NCI-H526 (cell line): ENCODE data around the gene TPP1.

ENCODE experiments used
- DNase-seq, 2 experiments: peaks; one replicate each; lab custom pipeline; 2025; lab: John Stamatoyannopoulos, UW

Gene TPP1

GRCh38 chr11:6619004-6619745, at the start of gene TPP1:
TPP1 (minus strand) TSS chr11:6619422; CDS start chr11:6619400, 22 bp downstream.
- peak; percentile 90 to 96 for DNase-seq

- peak; percentile 15 to 51 for DNase-seq
Measured at GRCh38 chr11:6667733-6668374, 48.6 kb upstream of the TPP1 start.

DNA sequence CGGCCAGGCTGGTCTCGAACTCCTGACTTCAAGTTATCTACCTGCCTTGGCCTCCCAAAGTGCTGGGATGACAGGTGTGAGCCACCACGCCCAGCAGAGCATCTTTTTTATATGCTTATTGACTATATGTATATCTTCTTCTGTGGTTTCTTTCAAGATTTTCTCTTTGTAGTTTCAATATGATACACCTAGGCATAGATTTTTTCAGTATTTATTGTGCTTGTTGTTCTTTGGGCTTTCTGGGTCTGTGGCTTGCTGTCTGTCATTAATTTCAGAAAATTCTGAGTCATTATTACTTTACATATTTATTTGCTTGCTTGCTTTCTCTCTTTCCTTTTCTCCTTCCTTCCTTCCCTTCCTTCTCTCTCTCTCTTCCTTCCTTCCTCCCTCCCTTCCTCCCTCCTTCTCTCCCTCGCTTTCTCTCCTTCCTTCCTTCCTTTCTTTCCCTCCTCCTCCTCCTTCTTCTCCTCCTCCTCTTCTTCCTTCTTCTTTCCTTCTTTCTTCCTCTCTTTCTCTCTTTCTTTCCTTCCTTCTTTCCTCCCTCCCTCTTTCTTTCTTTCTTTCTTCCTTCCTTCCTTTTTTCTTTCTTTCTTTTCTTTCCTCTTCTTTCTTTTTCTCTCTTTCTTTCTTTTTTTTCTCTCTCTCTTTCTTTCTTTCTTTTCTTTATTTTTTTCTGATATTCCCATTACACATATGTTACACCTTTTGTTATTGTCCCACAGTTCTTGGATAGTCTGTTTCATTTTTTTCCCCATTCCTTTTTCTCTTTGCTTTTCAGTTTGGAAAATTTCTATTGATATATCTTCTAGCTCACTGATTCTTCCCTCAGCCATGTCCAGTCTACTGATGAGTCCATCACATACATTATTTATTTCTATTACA, 47.3 kb upstream of the TPP1 start:
- no peak for DNase-seq

GRCh38 chr11:6664551-6664950, 45.3 kb upstream of the TPP1 start:
- no peak for DNase-seq

GRCh38 chr11:6663794-6664469, 44.7 kb upstream of the TPP1 start:
- no peak for DNase-seq

DNA sequence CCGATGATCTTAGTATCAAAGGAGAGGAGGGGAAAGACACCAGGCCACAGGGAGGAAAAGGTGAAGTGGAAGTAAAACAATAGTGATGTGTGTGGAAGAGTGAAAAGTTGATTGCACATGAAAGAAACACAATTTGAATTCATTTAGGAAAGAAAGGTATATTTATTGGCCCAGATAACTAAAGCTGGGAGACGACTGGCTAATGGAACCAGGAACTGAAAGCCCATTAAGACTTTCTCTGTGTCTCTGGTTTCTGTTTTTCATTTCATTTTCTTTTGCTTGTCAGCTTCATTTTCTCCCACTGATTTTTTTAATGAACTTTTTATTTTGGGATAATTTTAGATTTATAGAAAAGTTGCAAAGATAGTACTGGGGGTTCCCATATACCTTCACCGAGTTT, 41.5 kb upstream of the TPP1 start:
- DNase-seq: no peak

DNA sequence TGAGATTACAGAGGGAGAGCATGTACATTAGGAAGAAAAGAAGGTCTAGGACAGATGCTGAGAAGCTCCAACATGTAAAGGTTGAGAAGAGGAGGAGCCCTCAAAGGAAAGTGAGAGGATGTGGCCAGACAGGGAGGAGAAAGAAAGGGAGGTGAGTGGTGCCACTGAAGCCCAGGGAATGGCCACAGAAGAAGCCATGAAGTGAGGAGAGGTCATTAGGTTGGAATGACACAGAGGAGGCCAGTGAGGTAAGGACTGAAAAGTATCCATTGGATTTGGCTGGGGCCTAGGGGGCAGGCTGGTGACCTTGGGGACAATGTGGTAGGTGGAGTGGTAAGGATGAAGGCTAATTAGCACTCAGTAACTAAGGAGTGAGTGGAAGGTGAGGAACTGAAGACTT, 39.4 kb upstream of the TPP1 start:
- no peak for DNase-seq

GRCh38 chr11:6657346-6657745, 38.1 kb upstream of the TPP1 start:
- no peak for DNase-seq

DNA sequence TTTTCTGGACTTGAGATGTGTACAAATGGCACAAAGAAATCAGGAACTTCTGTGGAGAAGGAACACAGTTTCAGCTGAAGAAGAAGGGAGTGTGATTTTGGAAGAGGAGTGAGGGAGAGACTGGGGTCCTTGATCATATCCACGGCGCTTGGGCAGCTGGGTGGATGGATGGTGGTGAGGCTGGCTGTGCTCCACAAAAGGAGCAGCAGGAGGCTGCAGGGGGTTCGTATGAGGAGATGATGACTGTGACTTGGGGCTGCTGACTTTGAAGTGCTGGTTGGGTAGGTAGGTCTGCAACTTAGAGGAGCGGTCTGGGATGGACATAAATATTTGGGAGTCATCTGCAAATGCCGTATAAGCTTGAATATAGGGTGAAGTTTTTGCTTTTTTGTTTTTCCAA, 37.7 kb upstream of the TPP1 start:
- DNase-seq: no peak

GRCh38 chr11:6656584-6656915, 37.3 kb upstream of the TPP1 start:
- DNase-seq: no peak

DNA sequence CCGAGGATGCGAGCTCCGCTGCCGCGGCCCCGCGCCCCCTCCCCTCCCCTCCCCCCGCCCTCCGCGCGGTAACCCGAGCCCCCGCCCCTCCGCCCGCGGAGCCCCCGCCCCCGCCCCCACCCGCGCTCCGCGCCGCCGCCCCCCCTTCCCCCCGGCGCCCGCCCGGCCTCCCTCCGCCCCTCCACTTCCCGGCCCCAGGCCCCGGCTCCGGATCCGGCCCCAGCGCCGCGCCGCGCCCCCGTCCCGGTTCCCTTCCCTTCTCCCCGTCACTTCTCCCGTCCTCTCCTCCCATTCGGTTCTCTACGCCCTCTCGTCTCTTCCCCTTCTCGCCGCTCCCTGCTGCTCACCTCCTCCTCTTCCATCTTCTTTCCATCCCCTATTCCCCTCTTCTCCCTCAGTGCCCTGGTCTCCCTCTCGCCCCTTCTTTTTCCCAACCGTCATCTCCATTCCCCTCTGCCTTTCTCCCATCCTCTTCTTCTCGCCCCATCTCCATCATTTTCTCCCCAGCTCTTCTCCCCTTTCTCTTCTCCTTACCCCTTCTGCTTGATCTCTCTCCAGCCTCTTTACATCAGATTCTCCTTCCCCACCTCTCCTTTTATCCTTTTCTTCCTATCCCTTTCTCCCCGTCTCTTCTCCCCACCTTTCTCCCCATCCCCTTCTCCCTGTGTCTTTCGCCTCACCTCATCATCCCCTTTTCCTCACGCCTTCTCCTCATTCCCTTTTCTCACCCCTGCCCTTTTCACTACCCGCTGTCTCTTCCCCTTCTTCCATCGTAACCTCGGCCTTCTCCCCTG, 36.8 kb upstream of the TPP1 start, which contains the start of gene DCHS1:
TSS of gene DCHS1 (minus strand) at position 20 of the 794 bp plus-strand sequence. CDS start 14,196 bp downstream, outside the sequence.
- DNase-seq: peak in 1 of 2 experiments; percentile 76

- peak in 1 of 2 experiments; percentile 57 for DNase-seq
Measured at GRCh38 chr11:6655020-6655789, 36.0 kb upstream of the TPP1 start.

GRCh38 chr11:6654281-6655019, 35.2 kb upstream of the TPP1 start:
- no peak for DNase-seq

DNA sequence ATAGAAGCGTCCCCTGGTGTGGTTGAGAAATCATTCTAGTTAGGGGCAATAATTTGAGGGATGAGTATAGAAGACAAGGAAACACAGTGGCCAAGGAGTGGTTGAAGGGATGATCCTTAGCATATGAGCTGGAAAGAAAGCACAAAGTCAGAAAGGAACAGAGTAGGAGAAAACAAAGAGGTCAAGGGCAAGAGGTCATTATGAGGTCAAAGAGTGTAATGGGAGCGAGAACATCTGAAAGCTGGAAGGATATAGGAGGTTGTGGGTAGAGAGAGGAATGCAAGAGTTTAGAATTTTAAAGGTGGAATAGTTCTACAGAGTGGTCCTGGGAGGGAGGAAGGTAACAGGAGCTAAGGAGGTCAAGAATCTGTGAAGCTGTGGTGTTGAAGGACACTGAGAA, 34.4 kb upstream of the TPP1 start:
- no peak for DNase-seq

DNA sequence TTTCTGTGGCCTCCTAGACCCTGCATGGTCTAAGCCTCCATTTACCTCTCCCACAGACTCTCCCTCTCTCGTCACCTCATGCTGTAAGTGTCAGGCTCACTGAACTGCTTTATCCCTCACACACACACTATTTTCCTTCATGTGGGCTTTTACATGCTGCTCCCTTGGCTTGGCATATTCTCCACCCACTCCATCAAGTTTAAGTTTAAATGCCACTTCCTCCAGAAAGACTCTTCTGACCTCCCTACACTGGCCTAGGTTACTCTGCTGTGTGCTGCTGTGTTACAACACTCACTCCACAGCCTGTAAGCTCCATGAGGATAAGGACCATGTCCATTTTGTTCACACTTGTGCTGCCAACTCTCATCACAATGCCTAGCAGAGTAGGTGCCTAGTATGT, 33.9 kb upstream of the TPP1 start:
- DNase-seq: no peak

DNA sequence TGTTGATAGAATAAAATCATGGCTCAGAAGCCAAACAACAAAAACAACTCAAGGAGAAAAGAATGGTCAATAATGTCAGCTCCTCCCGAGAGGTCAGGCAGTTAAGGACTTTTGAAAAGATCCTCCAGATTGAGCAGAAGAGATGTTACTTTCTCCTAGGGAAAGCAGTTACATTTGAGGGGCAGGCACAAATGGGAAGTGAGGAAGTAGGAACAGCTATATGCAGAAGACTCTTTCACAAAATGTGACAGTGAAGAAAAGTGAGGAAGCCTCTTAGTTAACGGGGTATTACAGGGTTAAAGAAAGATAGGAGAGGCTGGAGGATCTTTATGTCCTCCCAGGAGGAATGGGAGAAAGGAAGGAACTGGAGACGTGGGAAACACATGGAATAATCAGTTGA, 33.0 kb upstream of the TPP1 start:
- no peak for DNase-seq

DNA sequence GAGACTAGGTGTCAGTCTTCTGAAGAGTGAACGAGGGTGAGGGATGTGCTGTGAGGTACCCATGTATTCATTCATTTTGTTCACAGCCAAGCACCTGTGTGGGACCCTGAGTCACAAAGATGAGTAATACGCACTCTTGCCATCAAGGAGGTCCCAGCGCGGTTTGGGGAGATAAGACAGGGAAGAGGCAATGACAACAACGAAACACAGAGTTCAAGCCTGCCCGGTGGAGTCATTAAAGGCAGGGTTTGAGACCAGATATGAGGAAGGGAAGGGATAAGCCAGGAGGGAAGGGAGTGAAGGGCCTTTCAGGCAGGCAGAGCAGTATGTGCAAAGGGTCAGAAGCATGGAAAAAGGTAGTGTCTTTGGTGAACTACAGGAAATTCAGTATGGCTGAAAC, 31.8 kb upstream of the TPP1 start:
- no peak for DNase-seq

- DNase-seq: no peak
Measured at GRCh38 chr11:6650104-6650503, 30.9 kb upstream of the TPP1 start.

DNA sequence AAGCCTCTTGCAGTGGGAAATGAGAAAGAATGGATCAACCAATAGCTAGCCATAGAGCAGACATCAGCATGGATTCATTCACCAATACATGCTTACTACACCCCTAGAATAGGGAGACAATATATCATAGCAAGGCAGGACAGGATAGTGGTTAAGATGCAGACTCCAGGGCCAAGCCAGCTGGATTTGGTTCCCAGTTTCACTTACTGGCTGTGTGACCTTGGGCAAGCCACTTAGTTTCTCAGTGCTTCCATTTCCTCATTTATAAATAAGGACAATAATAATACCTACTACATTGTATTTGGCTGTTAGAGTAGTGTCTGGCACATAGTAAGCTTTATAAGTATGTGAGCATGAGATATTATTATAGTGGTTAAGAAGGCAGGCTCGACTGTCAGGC, 29.3 kb upstream of the TPP1 start:
- DNase-seq: no peak

GRCh38 chr11:6647836-6648235, 28.6 kb upstream of the TPP1 start:
- DNase-seq: no peak
